GM12878 (cell line): ENCODE results near the gene PTPRD. TPM values are rescaled to one million over a fixed set of nuclear protein-coding genes. Genes with fewer than 3 reads are reported as not detected.

Experiments used
- ATAC-seq: fragments of 200-7000 bp; cut with Tn5 transposase; 3 replicates; pipeline ENCODE4 v1.9.1; 2020; ENCODE audit warnings: mild to moderate bottlenecking, moderate library complexity
- BruUV-seq: library from RNA; stranded (reverse); fragments of 400-500 nt; replicated peaks from 2 replicates; lab custom pipeline; 2021; lab: Mats Ljungman, UMichigan
- CTCF ChIA-PET: fragments of 300-600 bp; sonication (Branson Sonifier 250); formaldehyde crosslinking; extraction: SDS; loops from one replicate; lab custom pipeline; 2021; ENCODE audit warnings: inconsistent platforms; lab: Yijun Ruan, JAX
- POLR2A ChIA-PET: fragments of 350-600 bp; formaldehyde crosslinking; extraction: SDS; loops from one replicate; lab custom pipeline; 2021; ENCODE audit warnings: inconsistent platforms; lab: Charles Lee
- RAD21 ChIA-PET: fragments of 300-600 bp; sonication (Branson Sonifier 250); formaldehyde crosslinking; loops from one replicate; lab custom pipeline; 2023; ENCODE audit warnings: antibody characterized with exemption; ENCODE audit not compliant: unreplicated experiment; lab: Charles Lee
- SMC1A ChIA-PET: fragments of 300-600 bp; sonication (Branson Sonifier 250); formaldehyde crosslinking; loops from one replicate; lab custom pipeline; 2023; ENCODE audit not compliant: unreplicated experiment, uncharacterized antibody; lab: Charles Lee
- DNase-seq: peaks from one replicate; pipeline ENCODE4 v3.0.0-alpha.2; 2011; ENCODE audit warnings: low read depth, low spot score
- FAIRE-seq: peaks from 3 replicates; lab custom pipeline; 2011; peaks lifted over from hg19 to GRCh38; lab: Jason Lieb, UNC
- H2AFZ ChIP-seq: 2 replicates; pipeline ENCODE4 v1.6.0; 2011; ENCODE audit warnings: low read depth, low read length, control low read depth; ENCODE audit not compliant: control insufficient read depth
- H3K27ac ChIP-seq: 2 replicates; pipeline ENCODE4 v1.5.1; 2011; ENCODE audit warnings: control low read depth; ENCODE audit not compliant: control insufficient read depth, insufficient read depth
- H3K27me3 ChIP-seq, 2 experiments: replicated peaks in 1 of 2; 2 replicates each; pipeline versions ENCODE4 v1.6.0 to v1.6.1; 2011; ENCODE audit warnings: low read length in 1 of 2; ENCODE audit not compliant: control insufficient read depth in 2 of 2, insufficient read depth in 2 of 2
- H3K36me3 ChIP-seq, 2 experiments: 2 replicates each; pipeline ENCODE4 v1.5.1; 2011; ENCODE audit warnings: low read length in 1 of 2; ENCODE audit not compliant: control insufficient read depth in 2 of 2, insufficient read depth in 2 of 2
- H3K4me1 ChIP-seq: 2 replicates; pipeline ENCODE4 v1.6.1; 2011; ENCODE audit warnings: mild to moderate bottlenecking, low read length, moderate library complexity, mixed read lengths; ENCODE audit not compliant: control insufficient read depth, insufficient read depth
- H3K4me2 ChIP-seq: 2 replicates; pipeline ENCODE4 v1.6.0; 2011; ENCODE audit warnings: control low read depth; ENCODE audit not compliant: control insufficient read depth, insufficient read depth
- H3K4me3 ChIP-seq: fragments of 200-600 bp; sonication (generic); 2 replicates; pipeline ENCODE4 v1.5.1; 2016
- H3K79me2 ChIP-seq: 2 replicates; pipeline ENCODE4 v1.6.0; 2011; ENCODE audit warnings: low read length; ENCODE audit not compliant: control insufficient read depth, insufficient read depth
- H3K9ac ChIP-seq: 2 replicates; pipeline ENCODE4 v1.8.0; 2011; ENCODE audit warnings: low read length, control low read depth, mixed read lengths; ENCODE audit not compliant: control insufficient read depth, insufficient read depth
- H3K9me3 ChIP-seq: replicated peaks from 3 replicates; pipeline ENCODE4 v1.5.1; 2011; ENCODE audit warnings: mild to moderate bottlenecking, low read length; ENCODE audit not compliant: control insufficient read depth, insufficient read depth
- H4K20me1 ChIP-seq: 2 replicates; pipeline ENCODE4 v1.6.0; 2011; ENCODE audit not compliant: control insufficient read depth, insufficient read depth
- BACH1 ChIP-seq: fragments of 450-650 bp; IDR thresholded peaks from 2 replicates; pipeline ENCODE4 v1.6.1; 2017; ENCODE audit warnings: mild to moderate bottlenecking, borderline replicate concordance
- CHD1 ChIP-seq: IDR thresholded peaks from 2 replicates; pipeline ENCODE4 v1.6.1; 2012; ENCODE audit warnings: low read depth, low read length, improper control_type of control experiment
- HDAC6 ChIP-seq: fragments of 200-600 bp; sonication (generic); IDR thresholded peaks from one replicate; pipeline ENCODE4 v1.8.0; 2017; ENCODE audit warnings: antibody characterized with exemption; ENCODE audit not compliant: unreplicated experiment
- NFYB ChIP-seq: IDR thresholded peaks from 2 replicates; pipeline ENCODE4 v1.6.1; 2011; ENCODE audit warnings: low read depth, mild to moderate bottlenecking, low read length, improper control_type of control experiment, moderate library complexity; ENCODE audit not compliant: insufficient read depth
- NR2C1 ChIP-seq: fragments of 450-650 bp; IDR thresholded peaks from 2 replicates; pipeline ENCODE4 v1.6.1; 2017; ENCODE audit warnings: antibody characterized with exemption, mild to moderate bottlenecking, moderate library complexity
- PAX5 ChIP-seq: IDR thresholded peaks from 2 replicates; pipeline ENCODE4 v1.6.1; 2011; ENCODE audit warnings: low read depth, low read length, borderline replicate concordance
- POLR2AphosphoS2 ChIP-seq: IDR thresholded peaks from 2 replicates; pipeline ENCODE4 v1.6.1; 2011; ENCODE audit warnings: low read depth, mild to moderate bottlenecking, low read length, improper control_type of control experiment, moderate library complexity
- RAD21 ChIP-seq: IDR thresholded peaks from 2 replicates; pipeline ENCODE4 v1.6.1; 2011; ENCODE audit warnings: mild to moderate bottlenecking, low read depth, low read length, moderate library complexity; ENCODE audit not compliant: insufficient read depth
- RELA ChIP-seq: fragments of 450-650 bp; IDR thresholded peaks from 2 replicates; pipeline ENCODE4 v1.8.0; 2014; ENCODE audit warnings: borderline replicate concordance; ENCODE audit not compliant: partially characterized antibody
- SMAD1 ChIP-seq: fragments of 450-650 bp; IDR thresholded peaks from 2 replicates; pipeline ENCODE4 v1.6.1; 2018; ENCODE audit warnings: mild to moderate bottlenecking, low read depth; ENCODE audit not compliant: partially characterized antibody
- SRF ChIP-seq, 2 experiments: IDR thresholded peaks; 2 replicates each; pipeline ENCODE4 v1.6.1; 2011; ENCODE audit warnings: low read depth in 2 of 2, low read length in 2 of 2, mild to moderate bottlenecking in 1 of 2, moderate library complexity in 1 of 2
- SUPT20H ChIP-seq: IDR thresholded peaks from 2 replicates; pipeline ENCODE4 v1.6.1; 2011; ENCODE audit warnings: low read depth, mild to moderate bottlenecking, low read length, moderate library complexity, borderline replicate concordance; ENCODE audit not compliant: control insufficient read depth
- TAF1 ChIP-seq: IDR thresholded peaks from 2 replicates; pipeline ENCODE4 v1.6.1; 2011; ENCODE audit warnings: mild to moderate bottlenecking, low read depth, low read length, borderline replicate concordance
- ZZZ3 ChIP-seq: IDR thresholded peaks from 2 replicates; pipeline ENCODE4 v1.6.1; 2011; ENCODE audit warnings: low read depth; ENCODE audit not compliant: control insufficient read depth, insufficient read length
- WGBS: methylation state at CpG from one replicate; pipeline ENCODE4 v1.1.6; 2016; ENCODE audit warnings: low lambda C conversion rate; ENCODE audit not compliant: insufficient replicate concordance, insufficient coverage; ENCODE audit errors: missing lambda C conversion rate; 5-methylcytosine and 5-hydroxymethylcytosine counted together
- in situ Hi-C: fragments of 300-500 bp; cut with MboI; formaldehyde crosslinking; loops from 9 replicates; pipeline ENCODE4 v1.14.3; 2018; ENCODE audit warnings: mixed read lengths
- intact Hi-C: fragments of 100-400 bp; cut with micrococcal nuclease; formaldehyde crosslinking; loops from one replicate; pipeline ENCODE4 v1.14.2; 2022; ENCODE audit not compliant: unreplicated experiment
- polyA plus RNA-seq, 11 experiments: library from polyadenylated mRNA; depleted of rRNA in 4 of 11; unstranded in 6 of 11; stranded (reverse) in 5 of 11; fragments of >200 nt; fragmentation: Nextera tagmentation in 4 of 11; fragmentation: Illumina TruSeq in 1 of 11; extraction: Ambion mirVana in 4 of 11; extraction: Trizol in 1 of 11; gene quantifications; 1 replicate in 1 of 11; 2 replicates in 10 of 11; pipeline versions ENCODE4 v1.2.1 to v1.2.3, GENCODE V29; 2011 to 2016; ENCODE audit warnings: inconsistent platforms in 2 of 11, missing spikeins in 2 of 11, low read depth in 1 of 11
- total RNA-seq, 4 experiments: library from RNA; depleted of rRNA in 3 of 4; stranded (reverse); fragments of >200 nt in 3 of 4; fragmentation: Illumina TruSeq in 1 of 4; extraction: Trizol in 1 of 4; gene quantifications; 2 replicates each; pipeline versions ENCODE4 v1.2.1 to v1.2.3, GENCODE V29; 2013 to 2021
- TF ChIP-seq, protein P1 (sequence below): IDR thresholded peaks from 2 replicates; pipeline ENCODE4 v1.6.1; 2011; ENCODE audit warnings: borderline replicate concordance, low read depth, mild to moderate bottlenecking, moderate library complexity, mixed read lengths, low read length; ENCODE audit not compliant: insufficient read depth; ENCODE audit errors: extremely low read length
- TF ChIP-seq, protein P2 (sequence below): IDR thresholded peaks from 2 replicates; pipeline ENCODE4 v1.6.1; 2011; ENCODE audit warnings: borderline replicate concordance, low read depth, mild to moderate bottlenecking, moderate library complexity, low read length; ENCODE audit not compliant: insufficient read depth, poor library complexity, severe bottlenecking
- TF ChIP-seq, protein P3 (sequence below): IDR thresholded peaks from 2 replicates; pipeline ENCODE4 v1.6.1; 2011; ENCODE audit warnings: mild to moderate bottlenecking, low read depth, low read length, moderate library complexity; ENCODE audit not compliant: insufficient replicate concordance

PTPRD gene
- total and polyA plus RNA-seq, 10 of the 15 experiments (the other 5 are each of a cell fraction or from before 2014, with no cell fraction given) = under 0.01 to 0.05 (median 0.01) TPM; not detected in 7

- no TSS peak for BruUV-seq
- CTCF ChIA-PET = no interaction called here
Observed at GRCh38 chr9:8670751-8671150, 1942.1 kb downstream of the PTPRD start.

More at GRCh38 chr9:8670751-8671150, 1942.1 kb downstream of the PTPRD start:
- no peak for DNase-seq
- FAIRE-seq = no peak
- Histone ChIP-seq H3K79me2 (no peaks in the 10 kb centered on the region), H3K9me3 (no peaks in the 10 kb centered on the region), H3K36me3 (no peaks in the 10 kb centered on the region), H3K27ac (no peak overlapping the region), H3K9ac (no peak overlapping the region), H3K4me3 (no peak overlapping the region), H3K4me1 (no peaks in the 10 kb centered on the region), H4K20me1 (no peaks in the 10 kb centered on the region), H2AFZ (no peak overlapping the region), H3K27me3 (no peaks in the 10 kb centered on the region), H3K4me2 (no peak overlapping the region)
- ChIA-PET POLR2A (no interaction called here), RAD21 (no interaction called here), SMC1A (no interaction called here)
- 22% methylated on average over 2 of the region's 2 CpGs for WGBS
- in situ Hi-C loops = no loop called here
- intact Hi-C loops = no loop called here
- no peak for TF ChIP-seq NR2C1
- TF ChIP-seq TAF1 = no peak
- no peak for TF ChIP-seq CHD1
- TF ChIP-seq SMAD1 = no peak
- no peak for TF ChIP-seq BACH1
- no peak for TF ChIP-seq HDAC6
- TF ChIP-seq, protein P1, sequence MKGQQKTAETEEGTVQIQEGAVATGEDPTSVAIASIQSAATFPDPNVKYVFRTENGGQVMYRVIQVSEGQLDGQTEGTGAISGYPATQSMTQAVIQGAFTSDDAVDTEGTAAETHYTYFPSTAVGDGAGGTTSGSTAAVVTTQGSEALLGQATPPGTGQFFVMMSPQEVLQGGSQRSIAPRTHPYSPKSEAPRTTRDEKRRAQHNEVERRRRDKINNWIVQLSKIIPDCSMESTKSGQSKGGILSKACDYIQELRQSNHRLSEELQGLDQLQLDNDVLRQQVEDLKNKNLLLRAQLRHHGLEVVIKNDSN = no peak
- TF ChIP-seq, protein P2, sequence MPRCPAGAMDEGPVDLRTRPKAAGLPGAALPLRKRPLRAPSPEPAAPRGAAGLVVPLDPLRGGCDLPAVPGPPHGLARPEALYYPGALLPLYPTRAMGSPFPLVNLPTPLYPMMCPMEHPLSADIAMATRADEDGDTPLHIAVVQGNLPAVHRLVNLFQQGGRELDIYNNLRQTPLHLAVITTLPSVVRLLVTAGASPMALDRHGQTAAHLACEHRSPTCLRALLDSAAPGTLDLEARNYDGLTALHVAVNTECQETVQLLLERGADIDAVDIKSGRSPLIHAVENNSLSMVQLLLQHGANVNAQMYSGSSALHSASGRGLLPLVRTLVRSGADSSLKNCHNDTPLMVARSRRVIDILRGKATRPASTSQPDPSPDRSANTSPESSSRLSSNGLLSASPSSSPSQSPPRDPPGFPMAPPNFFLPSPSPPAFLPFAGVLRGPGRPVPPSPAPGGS = no peak
- no peak for TF ChIP-seq RAD21
- TF ChIP-seq RELA = no peak
- TF ChIP-seq NFYB = no peak
- no peak for TF ChIP-seq SUPT20H
- TF ChIP-seq PAX5 = no peak
- TF ChIP-seq, protein P3, sequence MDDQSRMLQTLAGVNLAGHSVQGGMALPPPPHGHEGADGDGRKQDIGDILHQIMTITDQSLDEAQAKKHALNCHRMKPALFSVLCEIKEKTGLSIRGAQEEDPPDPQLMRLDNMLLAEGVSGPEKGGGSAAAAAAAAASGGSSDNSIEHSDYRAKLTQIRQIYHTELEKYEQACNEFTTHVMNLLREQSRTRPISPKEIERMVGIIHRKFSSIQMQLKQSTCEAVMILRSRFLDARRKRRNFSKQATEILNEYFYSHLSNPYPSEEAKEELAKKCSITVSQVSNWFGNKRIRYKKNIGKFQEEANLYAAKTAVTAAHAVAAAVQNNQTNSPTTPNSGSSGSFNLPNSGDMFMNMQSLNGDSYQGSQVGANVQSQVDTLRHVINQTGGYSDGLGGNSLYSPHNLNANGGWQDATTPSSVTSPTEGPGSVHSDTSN = no peak
- no peak for TF ChIP-seq POLR2AphosphoS2
- TF ChIP-seq SRF (IDR thresholded peaks at IDR 0.05; ENCODE audit: low read depth in 2 of 2, low read length in 2 of 2) = no peak
- TF ChIP-seq ZZZ3 = no peak
- no peak for ATAC-seq
